ENCODE results near the gene SAMD5.

Gene SAMD5

GRCh38 chr6:147525519-147526209, 17.2 kb downstream of the SAMD5 start:
- Histone ChIP-seq H3K27me3 (ENCODE audit: low read length) (no peaks in the 10 kb centered on the region), H4K20me1 (ENCODE audit: low read depth, low read length) (no peaks in the 10 kb centered on the region), H3K9ac (ENCODE audit: low read length) (no peak overlapping the region), H3K9me3 (ENCODE audit: insufficient read depth, low read length) (no peaks in the 10 kb centered on the region), H2AFZ (ENCODE audit: low read depth, low read length, severe bottlenecking) (no peak overlapping the region), H3K4me3 (ENCODE audit: insufficient read depth, low read length, poor library complexity, severe bottlenecking) (no peak overlapping the region), H3K27ac (ENCODE audit: low read depth, low read length) (no peak overlapping the region), H3K4me2 (ENCODE audit: low read depth, low read length, poor library complexity, severe bottlenecking) (no peak overlapping the region), H3K9me2 (replicated peaks; ENCODE audit: insufficient read depth, low read length) (no peaks in the 10 kb centered on the region), H3K79me2 (ENCODE audit: insufficient read depth, low read length) (no peaks in the 10 kb centered on the region), H3K36me3 (ENCODE audit: low read length) (no peaks in the 10 kb centered on the region), H3F3A (ENCODE audit: insufficient read depth) (no peaks in the 10 kb centered on the region)
- TF ChIP-seq, protein P1, sequence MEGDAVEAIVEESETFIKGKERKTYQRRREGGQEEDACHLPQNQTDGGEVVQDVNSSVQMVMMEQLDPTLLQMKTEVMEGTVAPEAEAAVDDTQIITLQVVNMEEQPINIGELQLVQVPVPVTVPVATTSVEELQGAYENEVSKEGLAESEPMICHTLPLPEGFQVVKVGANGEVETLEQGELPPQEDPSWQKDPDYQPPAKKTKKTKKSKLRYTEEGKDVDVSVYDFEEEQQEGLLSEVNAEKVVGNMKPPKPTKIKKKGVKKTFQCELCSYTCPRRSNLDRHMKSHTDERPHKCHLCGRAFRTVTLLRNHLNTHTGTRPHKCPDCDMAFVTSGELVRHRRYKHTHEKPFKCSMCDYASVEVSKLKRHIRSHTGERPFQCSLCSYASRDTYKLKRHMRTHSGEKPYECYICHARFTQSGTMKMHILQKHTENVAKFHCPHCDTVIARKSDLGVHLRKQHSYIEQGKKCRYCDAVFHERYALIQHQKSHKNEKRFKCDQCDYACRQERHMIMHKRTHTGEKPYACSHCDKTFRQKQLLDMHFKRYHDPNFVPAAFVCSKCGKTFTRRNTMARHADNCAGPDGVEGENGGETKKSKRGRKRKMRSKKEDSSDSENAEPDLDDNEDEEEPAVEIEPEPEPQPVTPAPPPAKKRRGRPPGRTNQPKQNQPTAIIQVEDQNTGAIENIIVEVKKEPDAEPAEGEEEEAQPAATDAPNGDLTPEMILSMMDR (IDR thresholded peaks at IDR 0.05; ENCODE audit: insufficient read depth, low read length, poor library complexity, severe bottlenecking), result no peak
- no peak for TF ChIP-seq EZH2phosphoT487 (conservative IDR thresholded peaks at IDR 0.05; ENCODE audit: low read length)

DNA sequence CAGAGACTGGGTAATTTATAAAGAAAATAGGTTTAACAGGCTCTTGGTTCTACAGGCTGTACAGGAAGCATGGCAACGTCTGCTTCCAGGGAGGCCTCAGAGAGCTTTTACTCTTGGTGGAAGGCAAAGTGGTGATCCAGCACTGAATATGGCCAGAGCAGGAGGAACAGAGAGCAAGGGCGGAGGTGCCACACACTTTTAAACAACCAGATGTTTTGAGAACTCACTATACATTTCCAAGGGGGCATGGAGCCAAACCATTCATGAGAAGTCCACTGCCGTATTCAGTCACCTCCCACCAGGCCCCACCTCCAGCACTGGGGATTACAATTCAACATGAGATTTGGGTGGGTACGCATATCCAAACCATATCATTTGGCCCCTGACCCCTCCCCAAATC, 18.7 kb downstream of the SAMD5 start:
- Histone ChIP-seq H3F3A (ENCODE audit: insufficient read depth) (no peaks in the 10 kb centered on the region), H3K9me2 (replicated peaks; ENCODE audit: insufficient read depth, low read length) (no peaks in the 10 kb centered on the region), H3K4me3 (ENCODE audit: insufficient read depth, low read length, poor library complexity, severe bottlenecking) (no peak overlapping the region), H3K9ac (ENCODE audit: low read length) (no peak overlapping the region), H2AFZ (ENCODE audit: low read depth, low read length, severe bottlenecking) (no peak overlapping the region), H3K36me3 (ENCODE audit: low read length) (no peaks in the 10 kb centered on the region), H3K79me2 (ENCODE audit: insufficient read depth, low read length) (no peaks in the 10 kb centered on the region), H3K27me3 (ENCODE audit: low read length) (no peaks in the 10 kb centered on the region), H4K20me1 (ENCODE audit: low read depth, low read length) (no peaks in the 10 kb centered on the region), H3K4me2 (ENCODE audit: low read depth, low read length, poor library complexity, severe bottlenecking) (no peak overlapping the region), H3K9me3 (ENCODE audit: insufficient read depth, low read length) (no peaks in the 10 kb centered on the region), H3K27ac (ENCODE audit: low read depth, low read length) (no peak overlapping the region)
- TF ChIP-seq, protein P1 (IDR thresholded peaks at IDR 0.05; ENCODE audit: insufficient read depth, low read length, poor library complexity, severe bottlenecking), result no peak
- TF ChIP-seq EZH2phosphoT487 (conservative IDR thresholded peaks at IDR 0.05; ENCODE audit: low read length), result no peak

DNA sequence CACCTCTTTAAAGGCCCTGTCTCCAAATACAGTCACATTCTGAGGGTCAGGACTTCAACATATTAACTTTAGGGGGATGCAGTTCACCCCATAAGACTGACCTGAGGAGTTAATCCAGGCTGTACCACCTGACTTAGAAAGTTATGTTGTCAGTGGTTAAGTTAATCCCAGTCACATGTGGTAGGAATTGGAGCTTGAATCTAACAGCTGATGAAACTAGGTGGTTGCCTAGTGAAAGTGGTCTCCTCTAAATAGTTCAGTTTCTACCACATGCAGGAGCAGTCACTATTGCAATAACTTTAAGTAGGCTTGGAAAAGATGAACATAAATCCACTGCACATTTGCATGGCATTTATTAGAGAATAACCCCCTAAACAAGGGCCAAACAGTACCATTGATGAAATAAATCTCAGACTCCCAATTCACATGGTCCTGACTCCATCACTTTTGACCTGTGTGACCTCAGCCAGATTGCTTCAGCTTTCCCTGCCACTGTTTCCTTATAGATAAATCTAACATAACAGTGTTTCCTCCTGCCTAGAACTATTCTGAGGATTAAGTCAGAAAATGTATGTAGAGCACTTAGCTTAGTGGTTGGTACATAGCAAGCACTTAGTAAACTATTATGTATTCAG, 20.1 kb downstream of the SAMD5 start:
- H3K9me2 ChIP-seq (replicated peaks; ENCODE audit: insufficient read depth, low read length), result no peaks in the 10 kb centered on the region
- no peak overlapping the region for H3K9ac ChIP-seq (ENCODE audit: low read length)
- TF ChIP-seq, protein P1 (IDR thresholded peaks at IDR 0.05; ENCODE audit: insufficient read depth, low read length, poor library complexity, severe bottlenecking), result no peak
- TF ChIP-seq EZH2phosphoT487 (conservative IDR thresholded peaks at IDR 0.05; ENCODE audit: low read length), result no peak
- H3K9me3 ChIP-seq (ENCODE audit: insufficient read depth, low read length), result no peaks in the 10 kb centered on the region
- H2AFZ ChIP-seq (ENCODE audit: low read depth, low read length, severe bottlenecking), result no peak overlapping the region
- no peaks in the 10 kb centered on the region for H3K36me3 ChIP-seq (ENCODE audit: low read length)
- no peaks in the 10 kb centered on the region for H3K27me3 ChIP-seq (ENCODE audit: low read length)
- H3F3A ChIP-seq (ENCODE audit: insufficient read depth), result no peaks in the 10 kb centered on the region
- H3K79me2 ChIP-seq (ENCODE audit: insufficient read depth, low read length), result no peaks in the 10 kb centered on the region
- no peak overlapping the region for H3K4me2 ChIP-seq (ENCODE audit: low read depth, low read length, poor library complexity, severe bottlenecking)
- H3K4me3 ChIP-seq (ENCODE audit: insufficient read depth, low read length, poor library complexity, severe bottlenecking), result no peak overlapping the region
- H3K27ac ChIP-seq (ENCODE audit: low read depth, low read length), result no peak overlapping the region
- no peaks in the 10 kb centered on the region for H4K20me1 ChIP-seq (ENCODE audit: low read depth, low read length)
